Right forelimb (tissue), 1 donor: ENCODE measurements around the gene COL4A1.
A peak's percentile ranks its signal among the peaks of the same experiment; 100 is the strongest.

Source experiments
- DNase-seq: peaks from one replicate; pipeline ENCODE4 v3.0.0-alpha.2; 2018

Gene COL4A1

GRCh38 chr13:110254151-110254679 is 52.7 kb downstream of the COL4A1 start:
- DNase-seq = no peak

- DNase-seq = no peak
Measured at GRCh38 chr13:110251193-110251819, 55.7 kb downstream of the COL4A1 start.

- no peak for DNase-seq
Measured at GRCh38 chr13:110250258-110250891, 56.6 kb downstream of the COL4A1 start.

- DNase-seq = no peak
Measured at GRCh38 chr13:110249326-110249725, 57.6 kb downstream of the COL4A1 start.

- DNase-seq = no peak
Measured at GRCh38 chr13:110248449-110249143, 58.4 kb downstream of the COL4A1 start.

- no peak for DNase-seq
Measured at GRCh38 chr13:110246530-110246929, 60.4 kb downstream of the COL4A1 start.

GRCh38 chr13:110245416-110245899 is 61.5 kb downstream of the COL4A1 start:
- no peak for DNase-seq

GRCh38 chr13:110244976-110245375 is 62.0 kb downstream of the COL4A1 start:
- DNase-seq = no peak

- no peak for DNase-seq
Measured at GRCh38 chr13:110244071-110244830, 62.7 kb downstream of the COL4A1 start.

- DNase-seq = no peak
Measured at GRCh38 chr13:110242615-110243014, 64.3 kb downstream of the COL4A1 start.

- no peak for DNase-seq
Measured at GRCh38 chr13:110240943-110241342, 66.0 kb downstream of the COL4A1 start.

GRCh38 chr13:110240352-110240751 is 66.6 kb downstream of the COL4A1 start:
- DNase-seq = peak; percentile 41

- DNase-seq = no peak
Measured at GRCh38 chr13:110239280-110240125, 67.5 kb downstream of the COL4A1 start.

- no peak for DNase-seq
Measured at GRCh38 chr13:110238818-110239195, 68.2 kb downstream of the COL4A1 start.

GRCh38 chr13:110237875-110238817 is 68.8 kb downstream of the COL4A1 start:
- DNase-seq = no peak

- DNase-seq = no peak
Measured at GRCh38 chr13:110236831-110237261, 70.1 kb downstream of the COL4A1 start.

- no peak for DNase-seq
Measured at GRCh38 chr13:110236431-110236830, 70.5 kb downstream of the COL4A1 start.

GRCh38 chr13:110234532-110234931 is 72.4 kb downstream of the COL4A1 start:
- no peak for DNase-seq

GRCh38 chr13:110233951-110234280 is 73.0 kb downstream of the COL4A1 start:
- DNase-seq = peak; percentile 34

GRCh38 chr13:110233181-110233950 is 73.6 kb downstream of the COL4A1 start:
- DNase-seq = peak; percentile 81
